ENCODE measurements around the gene SORCS1.

The SORCS1 gene

GRCh38 chr10:107094824-107095522 is 69.5 kb downstream of the SORCS1 start:
- Histone ChIP-seq H3K27me3 (ENCODE audit: insufficient read depth, low read length) (no peaks in the 10 kb centered on the region), H3K4me1 (ENCODE audit: insufficient read depth, low read length) (no peaks in the 10 kb centered on the region), H3K36me3 (ENCODE audit: insufficient read depth, low read length) (no peaks in the 10 kb centered on the region), H3K9me3 (ENCODE audit: low read length) (no peaks in the 10 kb centered on the region), H2AFZ (ENCODE audit: low read depth, low read length) (no peak overlapping the region), H3K4me3 (ENCODE audit: low read length) (no peak overlapping the region)

- no peak overlapping the region for H3K4me3 ChIP-seq (ENCODE audit: low read length)
- H3K27me3 ChIP-seq (ENCODE audit: insufficient read depth, low read length) = no peaks in the 10 kb centered on the region
- H3K36me3 ChIP-seq (ENCODE audit: insufficient read depth, low read length) = no peaks in the 10 kb centered on the region
- no peaks in the 10 kb centered on the region for H3K4me1 ChIP-seq (ENCODE audit: insufficient read depth, low read length)
- H3K9me3 ChIP-seq (ENCODE audit: low read length) = no peaks in the 10 kb centered on the region
- no peak overlapping the region for H2AFZ ChIP-seq (ENCODE audit: low read depth, low read length)
Observed at GRCh38 chr10:107092321-107092720, 72.2 kb downstream of the SORCS1 start.

- Histone ChIP-seq H3K4me3 (ENCODE audit: low read length) (no peak overlapping the region), H3K9me3 (ENCODE audit: low read length) (no peaks in the 10 kb centered on the region), H3K36me3 (ENCODE audit: insufficient read depth, low read length) (no peaks in the 10 kb centered on the region), H2AFZ (ENCODE audit: low read depth, low read length) (no peak overlapping the region), H3K27me3 (ENCODE audit: insufficient read depth, low read length) (no peaks in the 10 kb centered on the region), H3K4me1 (ENCODE audit: insufficient read depth, low read length) (no peaks in the 10 kb centered on the region)
Observed at GRCh38 chr10:107091126-107091525, 73.4 kb downstream of the SORCS1 start.

- no peak overlapping the region for H3K4me3 ChIP-seq (ENCODE audit: low read length)
- no peak overlapping the region for H2AFZ ChIP-seq (ENCODE audit: low read depth, low read length)
- H3K27me3 ChIP-seq (ENCODE audit: insufficient read depth, low read length) = no peaks in the 10 kb centered on the region
Observed at GRCh38 chr10:107085665-107086525, 78.6 kb downstream of the SORCS1 start.

GRCh38 chr10:107083388-107084009 is 81.0 kb downstream of the SORCS1 start:
- H3K4me1 ChIP-seq (ENCODE audit: insufficient read depth, low read length) = peaks cover 3% of the 10 kb centered on the region
- H3K36me3 ChIP-seq (ENCODE audit: insufficient read depth, low read length) = no peaks in the 10 kb centered on the region
- H3K9me3 ChIP-seq (ENCODE audit: low read length) = no peaks in the 10 kb centered on the region
- no peaks in the 10 kb centered on the region for H3K27me3 ChIP-seq (ENCODE audit: insufficient read depth, low read length)
- H3K4me3 ChIP-seq (ENCODE audit: low read length) = no peak overlapping the region
- H2AFZ ChIP-seq (ENCODE audit: low read depth, low read length) = no peak overlapping the region

More at GRCh38 chr10:107085665-107086525, 78.6 kb downstream of the SORCS1 start:
- H3K36me3 ChIP-seq (ENCODE audit: insufficient read depth, low read length) = no peaks in the 10 kb centered on the region
- peaks cover 3% of the 10 kb centered on the region for H3K4me1 ChIP-seq (ENCODE audit: insufficient read depth, low read length)
- no peaks in the 10 kb centered on the region for H3K9me3 ChIP-seq (ENCODE audit: low read length)

GRCh38 chr10:107081644-107082043 is 82.9 kb downstream of the SORCS1 start:
- Histone ChIP-seq H2AFZ (ENCODE audit: low read depth, low read length) (no peak overlapping the region), H3K9me3 (ENCODE audit: low read length) (no peaks in the 10 kb centered on the region)

GRCh38 chr10:107075117-107075516 is 89.4 kb downstream of the SORCS1 start:
- no peak overlapping the region for H3K4me3 ChIP-seq (ENCODE audit: low read length)
- H3K36me3 ChIP-seq (ENCODE audit: insufficient read depth, low read length) = no peaks in the 10 kb centered on the region
- no peaks in the 10 kb centered on the region for H3K4me1 ChIP-seq (ENCODE audit: insufficient read depth, low read length)
- no peaks in the 10 kb centered on the region for H3K27me3 ChIP-seq (ENCODE audit: insufficient read depth, low read length)
- no peak overlapping the region for H2AFZ ChIP-seq (ENCODE audit: low read depth, low read length)
- H3K9me3 ChIP-seq (ENCODE audit: low read length) = no peaks in the 10 kb centered on the region

More at GRCh38 chr10:107081644-107082043, 82.9 kb downstream of the SORCS1 start:
- Histone ChIP-seq H3K4me1 (ENCODE audit: insufficient read depth, low read length) (peaks cover 3% of the 10 kb centered on the region), H3K4me3 (ENCODE audit: low read length) (no peak overlapping the region), H3K36me3 (ENCODE audit: insufficient read depth, low read length) (no peaks in the 10 kb centered on the region), H3K27me3 (ENCODE audit: insufficient read depth, low read length) (no peaks in the 10 kb centered on the region)

- no peaks in the 10 kb centered on the region for H3K36me3 ChIP-seq (ENCODE audit: insufficient read depth, low read length)
- H3K4me3 ChIP-seq (ENCODE audit: low read length) = no peak overlapping the region
- no peaks in the 10 kb centered on the region for H3K9me3 ChIP-seq (ENCODE audit: low read length)
- H3K27me3 ChIP-seq (ENCODE audit: insufficient read depth, low read length) = no peaks in the 10 kb centered on the region
- no peaks in the 10 kb centered on the region for H3K4me1 ChIP-seq (ENCODE audit: insufficient read depth, low read length)
- H2AFZ ChIP-seq (ENCODE audit: low read depth, low read length) = no peak overlapping the region
Observed at GRCh38 chr10:107072786-107073185, 91.7 kb downstream of the SORCS1 start.

GRCh38 chr10:107072028-107072427 is 92.5 kb downstream of the SORCS1 start:
- H3K36me3 ChIP-seq (ENCODE audit: insufficient read depth, low read length) = no peaks in the 10 kb centered on the region
- H2AFZ ChIP-seq (ENCODE audit: low read depth, low read length) = no peak overlapping the region
- no peaks in the 10 kb centered on the region for H3K4me1 ChIP-seq (ENCODE audit: insufficient read depth, low read length)
- no peaks in the 10 kb centered on the region for H3K9me3 ChIP-seq (ENCODE audit: low read length)
- no peaks in the 10 kb centered on the region for H3K27me3 ChIP-seq (ENCODE audit: insufficient read depth, low read length)
- no peak overlapping the region for H3K4me3 ChIP-seq (ENCODE audit: low read length)

- no peaks in the 10 kb centered on the region for H3K36me3 ChIP-seq (ENCODE audit: insufficient read depth, low read length)
- no peak overlapping the region for H2AFZ ChIP-seq (ENCODE audit: low read depth, low read length)
- H3K9me3 ChIP-seq (ENCODE audit: low read length) = no peaks in the 10 kb centered on the region
- no peaks in the 10 kb centered on the region for H3K4me1 ChIP-seq (ENCODE audit: insufficient read depth, low read length)
- H3K4me3 ChIP-seq (ENCODE audit: low read length) = no peak overlapping the region
- no peaks in the 10 kb centered on the region for H3K27me3 ChIP-seq (ENCODE audit: insufficient read depth, low read length)
Observed at GRCh38 chr10:107071301-107071700, 93.2 kb downstream of the SORCS1 start.

GRCh38 chr10:107067843-107068242 is 96.7 kb downstream of the SORCS1 start:
- H2AFZ ChIP-seq (ENCODE audit: low read depth, low read length) = no peak overlapping the region
- H3K27me3 ChIP-seq (ENCODE audit: insufficient read depth, low read length) = no peaks in the 10 kb centered on the region
- H3K4me3 ChIP-seq (ENCODE audit: low read length) = no peak overlapping the region
- no peaks in the 10 kb centered on the region for H3K9me3 ChIP-seq (ENCODE audit: low read length)
- no peaks in the 10 kb centered on the region for H3K4me1 ChIP-seq (ENCODE audit: insufficient read depth, low read length)
- no peaks in the 10 kb centered on the region for H3K36me3 ChIP-seq (ENCODE audit: insufficient read depth, low read length)

GRCh38 chr10:107064075-107064474 is 100.4 kb downstream of the SORCS1 start:
- no peaks in the 10 kb centered on the region for H3K36me3 ChIP-seq (ENCODE audit: insufficient read depth, low read length)
- peaks cover 5% of the 10 kb centered on the region for H3K4me1 ChIP-seq (ENCODE audit: insufficient read depth, low read length)
- H3K27me3 ChIP-seq (ENCODE audit: insufficient read depth, low read length) = no peaks in the 10 kb centered on the region
- H3K4me3 ChIP-seq (ENCODE audit: low read length) = no peak overlapping the region
- H3K9me3 ChIP-seq (ENCODE audit: low read length) = no peaks in the 10 kb centered on the region
- H2AFZ ChIP-seq (ENCODE audit: low read depth, low read length) = no peak overlapping the region

- Histone ChIP-seq H3K4me1 (ENCODE audit: insufficient read depth, low read length) (peaks cover 6% of the 10 kb centered on the region), H3K9me3 (ENCODE audit: low read length) (no peaks in the 10 kb centered on the region), H3K27me3 (ENCODE audit: insufficient read depth, low read length) (no peaks in the 10 kb centered on the region), H2AFZ (ENCODE audit: low read depth, low read length) (no peak overlapping the region), H3K4me3 (ENCODE audit: low read length) (no peak overlapping the region), H3K36me3 (ENCODE audit: insufficient read depth, low read length) (no peaks in the 10 kb centered on the region)
Observed at GRCh38 chr10:107059872-107060271, 104.6 kb downstream of the SORCS1 start.
